SU-DHL-6 (cell line): ENCODE results near the gene PRKAB2.
"Not testable (repeated sequence)": the region's sequence is repeated elsewhere in the genome, so short reads cannot be mapped to it uniquely, and the experiment has no call there.

Experiments
- H2AFZ ChIP-seq: fragments of 200-600 bp; sonication (generic); 2 replicates; pipeline ENCODE4 v1.6.1; 2014; ENCODE audit warnings: low read depth, mild to moderate bottlenecking, moderate library complexity, mixed read lengths, antibody characterized with exemption, low read length; ENCODE audit not compliant: severe bottlenecking
- H3F3A ChIP-seq: fragments of 200-600 bp; shearing (Covaris generic); 2 replicates; pipeline ENCODE4 v1.6.0; 2016; ENCODE audit warnings: antibody characterized with exemption, mild to moderate bottlenecking; ENCODE audit not compliant: insufficient read depth
- H3K27ac ChIP-seq: fragments of 200-600 bp; sonication (generic); 2 replicates; pipeline ENCODE4 v1.5.1; 2016; ENCODE audit warnings: low read depth, mild to moderate bottlenecking, low read length, moderate library complexity, mixed read lengths
- H3K27me3 ChIP-seq: fragments of 200-600 bp; sonication (generic), shearing (Covaris generic); 2 replicates; pipeline ENCODE4 v1.6.0; 2014; ENCODE audit warnings: mild to moderate bottlenecking, low read length
- H3K36me3 ChIP-seq: fragments of 200-600 bp; sonication (generic); 2 replicates; pipeline ENCODE4 v1.6.1; 2014; ENCODE audit warnings: mild to moderate bottlenecking, low read length, mixed read lengths
- H3K4me2 ChIP-seq: fragments of 300-600, 200-600 bp; shearing (Covaris generic), sonication (generic); 2 replicates; pipeline ENCODE4 v1.6.0; 2014; ENCODE audit warnings: low read length, low read depth, mild to moderate bottlenecking; ENCODE audit not compliant: poor library complexity, severe bottlenecking
- H3K4me3 ChIP-seq: fragments of 200-600 bp; sonication (generic); 2 replicates; pipeline ENCODE4 v1.5.1; 2014; ENCODE audit warnings: antibody characterized with exemption, low read length, mild to moderate bottlenecking, mixed read lengths; ENCODE audit not compliant: insufficient read depth, poor library complexity, severe bottlenecking
- H3K79me2 ChIP-seq: fragments of 200-600 bp; sonication (generic); 2 replicates; pipeline ENCODE4 v1.6.1; 2014; ENCODE audit warnings: mild to moderate bottlenecking, low read length, moderate library complexity; ENCODE audit not compliant: insufficient read depth
- H3K9ac ChIP-seq: fragments of 200-600 bp; sonication (generic); 2 replicates; pipeline ENCODE4 v1.7.0; 2014; ENCODE audit warnings: mild to moderate bottlenecking, low read length
- H3K9me2 ChIP-seq: fragments of 200-600 bp; sonication (generic); replicated peaks from 2 replicates; pipeline ENCODE4 v1.6.1; 2014; ENCODE audit warnings: low read length; ENCODE audit not compliant: insufficient read depth
- H3K9me3 ChIP-seq: fragments of 200-600 bp; sonication (generic); 2 replicates; pipeline ENCODE4 v1.6.1; 2014; ENCODE audit warnings: low read length, mixed read lengths; ENCODE audit not compliant: insufficient read depth
- H4K20me1 ChIP-seq: fragments of 200-600 bp; sonication (generic); 2 replicates; pipeline ENCODE4 v1.6.1; 2014; ENCODE audit warnings: low read depth, mild to moderate bottlenecking, antibody characterized with exemption, low read length, moderate library complexity, mixed read lengths
- CTCF ChIP-seq: fragments of 200-600 bp; sonication (generic); IDR thresholded peaks from one replicate; pipeline ENCODE4 v1.5.1; 2017; ENCODE audit warnings: antibody characterized with exemption, mild to moderate bottlenecking, low read length, moderate library complexity; ENCODE audit not compliant: insufficient read depth, poor library complexity, severe bottlenecking
- EZH2phosphoT487 ChIP-seq: fragments of 200-600 bp; sonication (generic), shearing (Covaris generic); conservative IDR thresholded peaks from 2 replicates; pipeline ENCODE4 v1.6.1; 2018; ENCODE audit warnings: mild to moderate bottlenecking, antibody characterized with exemption, low read length, moderate library complexity, mixed read lengths

The PRKAB2 gene

GRCh38 chr1:147115496-147115895 is 56.8 kb downstream of the PRKAB2 start:
- Histone ChIP-seq H3K79me2 (no peaks in the 10 kb centered on the region), H3K27ac (no peak overlapping the region), H3K36me3 (no peaks in the 10 kb centered on the region), H3K9me3 (no peaks in the 10 kb centered on the region), H3K9me2 (0 out of 2 replicates have a peak, but pooled peaks cover 4% of the 10 kb centered on the region), H3K9ac (no peak overlapping the region), H3K4me2 (no peak overlapping the region), H3K27me3 (no peaks in the 10 kb centered on the region), H2AFZ (no peak overlapping the region), H4K20me1 (no peaks in the 10 kb centered on the region), H3F3A (no peaks in the 10 kb centered on the region), H3K4me3 (no peak overlapping the region)
- TF ChIP-seq CTCF (no peak), EZH2phosphoT487 (no peak)

- H3K27me3 ChIP-seq, H3K36me3 ChIP-seq, H3K27ac ChIP-seq, H4K20me1 ChIP-seq, H3K9me3 ChIP-seq, H3K9ac ChIP-seq, H3K4me2 ChIP-seq, H3K4me3 ChIP-seq, H3F3A ChIP-seq, H3K9me2 ChIP-seq, H2AFZ ChIP-seq, H3K79me2 ChIP-seq: not testable (repeated sequence)
Observed at GRCh38 chr1:147115079-147115478, 57.2 kb downstream of the PRKAB2 start.

- H3K9me2 ChIP-seq, H3F3A ChIP-seq, H4K20me1 ChIP-seq, H3K79me2 ChIP-seq, H3K27ac ChIP-seq, H3K4me2 ChIP-seq, H3K9me3 ChIP-seq, H3K4me3 ChIP-seq, H2AFZ ChIP-seq, H3K9ac ChIP-seq, H3K27me3 ChIP-seq, H3K36me3 ChIP-seq: not testable (repeated sequence)
Observed at GRCh38 chr1:147114353-147114752, 57.9 kb downstream of the PRKAB2 start.

GRCh38 chr1:147111381-147112130 is 60.7 kb downstream of the PRKAB2 start:
- Histone ChIP-seq H3K27me3 (no peaks in the 10 kb centered on the region), H3K4me2 (no peak overlapping the region), H3K27ac (no peak overlapping the region), H3K9me2 (no peaks in the 10 kb centered on the region), H3K9me3 (no peaks in the 10 kb centered on the region), H3F3A (no peaks in the 10 kb centered on the region), H4K20me1 (no peaks in the 10 kb centered on the region), H2AFZ (no peak overlapping the region), H3K9ac (no peak overlapping the region), H3K4me3 (no peak overlapping the region), H3K36me3 (no peaks in the 10 kb centered on the region), H3K79me2 (no peaks in the 10 kb centered on the region)
- TF ChIP-seq EZH2phosphoT487 (no peak), CTCF (no peak)
